ENCODE measurements around the gene DNM3.

Gene DNM3

GRCh38 chr1:172085317-172085716, 244.0 kb downstream of the DNM3 start:
- Histone ChIP-seq H3K9ac (ENCODE audit: low read length) (no peak overlapping the region), H3K4me3 (ENCODE audit: low read length) (no peak overlapping the region), H3K36me3 (ENCODE audit: control insufficient read depth, insufficient read depth, low read length, severe bottlenecking) (no peaks in the 10 kb centered on the region), H3K27me3 (replicated peaks; ENCODE audit: control insufficient read depth, insufficient read depth, low read length) (no peaks in the 10 kb centered on the region), H3K9me3 (ENCODE audit: control insufficient read depth, low read length) (no peaks in the 10 kb centered on the region), H3K4me1 (ENCODE audit: control insufficient read depth, insufficient read depth, low read length) (peaks cover 9% of the 10 kb centered on the region)
- peak; percentile 33 for DNase-seq (ENCODE audit: low read depth)

- peak; percentile 6 for DNase-seq (ENCODE audit: low read depth)
- Histone ChIP-seq H3K9ac (ENCODE audit: low read length) (no peak overlapping the region), H3K27me3 (replicated peaks; ENCODE audit: control insufficient read depth, insufficient read depth, low read length) (no peaks in the 10 kb centered on the region), H3K4me3 (ENCODE audit: low read length) (no peak overlapping the region), H3K4me1 (ENCODE audit: control insufficient read depth, insufficient read depth, low read length) (peaks cover 9% of the 10 kb centered on the region), H3K9me3 (ENCODE audit: control insufficient read depth, low read length) (no peaks in the 10 kb centered on the region), H3K36me3 (ENCODE audit: control insufficient read depth, insufficient read depth, low read length, severe bottlenecking) (no peaks in the 10 kb centered on the region)
Measured at GRCh38 chr1:172086137-172086536, 244.8 kb downstream of the DNM3 start.

GRCh38 chr1:172088256-172088655, 247.0 kb downstream of the DNM3 start:
- Histone ChIP-seq H3K27me3 (replicated peaks; ENCODE audit: control insufficient read depth, insufficient read depth, low read length) (no peaks in the 10 kb centered on the region), H3K9me3 (ENCODE audit: control insufficient read depth, low read length) (no peaks in the 10 kb centered on the region), H3K9ac (ENCODE audit: low read length) (no peak overlapping the region), H3K36me3 (ENCODE audit: control insufficient read depth, insufficient read depth, low read length, severe bottlenecking) (no peaks in the 10 kb centered on the region), H3K4me1 (ENCODE audit: control insufficient read depth, insufficient read depth, low read length) (peaks cover 9% of the 10 kb centered on the region), H3K4me3 (ENCODE audit: low read length) (no peak overlapping the region)
- DNase-seq (ENCODE audit: low read depth), result no peak

- Histone ChIP-seq H3K36me3 (ENCODE audit: control insufficient read depth, insufficient read depth, low read length, severe bottlenecking) (no peaks in the 10 kb centered on the region), H3K9ac (ENCODE audit: low read length) (no peak overlapping the region), H3K9me3 (ENCODE audit: control insufficient read depth, low read length) (no peaks in the 10 kb centered on the region), H3K4me3 (ENCODE audit: low read length) (no peak overlapping the region), H3K27me3 (replicated peaks; ENCODE audit: control insufficient read depth, insufficient read depth, low read length) (no peaks in the 10 kb centered on the region), H3K4me1 (ENCODE audit: control insufficient read depth, insufficient read depth, low read length) (peaks cover 9% of the 10 kb centered on the region)
- no peak for DNase-seq (ENCODE audit: low read depth)
Measured at GRCh38 chr1:172089768-172090510, 248.6 kb downstream of the DNM3 start.

GRCh38 chr1:172090511-172090817, 249.2 kb downstream of the DNM3 start:
- H3K4me1 ChIP-seq (ENCODE audit: control insufficient read depth, insufficient read depth, low read length), result peaks cover 8% of the 10 kb centered on the region
- no peak overlapping the region for H3K4me3 ChIP-seq (ENCODE audit: low read length)
- H3K9ac ChIP-seq (ENCODE audit: low read length), result no peak overlapping the region
- DNase-seq (ENCODE audit: low read depth), result no peak
- no peaks in the 10 kb centered on the region for H3K9me3 ChIP-seq (ENCODE audit: control insufficient read depth, low read length)
- H3K27me3 ChIP-seq (replicated peaks; ENCODE audit: control insufficient read depth, insufficient read depth, low read length), result no peaks in the 10 kb centered on the region
- H3K36me3 ChIP-seq (ENCODE audit: control insufficient read depth, insufficient read depth, low read length, severe bottlenecking), result no peaks in the 10 kb centered on the region

- H3K9ac ChIP-seq (ENCODE audit: low read length), result no peak overlapping the region
- DNase-seq (ENCODE audit: low read depth), result no peak
- no peaks in the 10 kb centered on the region for H3K36me3 ChIP-seq (ENCODE audit: control insufficient read depth, insufficient read depth, low read length, severe bottlenecking)
- no peaks in the 10 kb centered on the region for H3K9me3 ChIP-seq (ENCODE audit: control insufficient read depth, low read length)
- no peaks in the 10 kb centered on the region for H3K4me1 ChIP-seq (ENCODE audit: control insufficient read depth, insufficient read depth, low read length)
- no peak overlapping the region for H3K4me3 ChIP-seq (ENCODE audit: low read length)
- H3K27me3 ChIP-seq (replicated peaks; ENCODE audit: control insufficient read depth, insufficient read depth, low read length), result no peaks in the 10 kb centered on the region
Measured at GRCh38 chr1:172095846-172096245, 254.5 kb downstream of the DNM3 start.

GRCh38 chr1:172105230-172105629, 263.9 kb downstream of the DNM3 start:
- Histone ChIP-seq H3K9ac (ENCODE audit: low read length) (no peak overlapping the region), H3K36me3 (ENCODE audit: control insufficient read depth, insufficient read depth, low read length, severe bottlenecking) (no peaks in the 10 kb centered on the region), H3K4me1 (ENCODE audit: control insufficient read depth, insufficient read depth, low read length) (peaks cover 10% of the 10 kb centered on the region), H3K4me3 (ENCODE audit: low read length) (no peak overlapping the region), H3K9me3 (ENCODE audit: control insufficient read depth, low read length) (no peaks in the 10 kb centered on the region), H3K27me3 (replicated peaks; ENCODE audit: control insufficient read depth, insufficient read depth, low read length) (no peaks in the 10 kb centered on the region)
- peak; percentile 6 for DNase-seq (ENCODE audit: low read depth)

- Histone ChIP-seq H3K4me1 (ENCODE audit: control insufficient read depth, insufficient read depth, low read length) (peaks cover 10% of the 10 kb centered on the region), H3K9ac (ENCODE audit: low read length) (no peak overlapping the region), H3K4me3 (ENCODE audit: low read length) (no peak overlapping the region), H3K9me3 (ENCODE audit: control insufficient read depth, low read length) (no peaks in the 10 kb centered on the region), H3K36me3 (ENCODE audit: control insufficient read depth, insufficient read depth, low read length, severe bottlenecking) (no peaks in the 10 kb centered on the region), H3K27me3 (replicated peaks; ENCODE audit: control insufficient read depth, insufficient read depth, low read length) (no peaks in the 10 kb centered on the region)
- peak; percentile 76 for DNase-seq (ENCODE audit: low read depth)
Measured at GRCh38 chr1:172107316-172107975, 266.1 kb downstream of the DNM3 start.

GRCh38 chr1:172108161-172108893, 267.0 kb downstream of the DNM3 start:
- Histone ChIP-seq H3K9ac (ENCODE audit: low read length) (no peak overlapping the region), H3K9me3 (ENCODE audit: control insufficient read depth, low read length) (no peaks in the 10 kb centered on the region), H3K36me3 (ENCODE audit: control insufficient read depth, insufficient read depth, low read length, severe bottlenecking) (no peaks in the 10 kb centered on the region), H3K27me3 (replicated peaks; ENCODE audit: control insufficient read depth, insufficient read depth, low read length) (no peaks in the 10 kb centered on the region), H3K4me3 (ENCODE audit: low read length) (no peak overlapping the region), H3K4me1 (ENCODE audit: control insufficient read depth, insufficient read depth, low read length) (peaks cover 10% of the 10 kb centered on the region)
- DNase-seq (ENCODE audit: low read depth), result peak; percentile 47

- peak; percentile 82 for DNase-seq (ENCODE audit: low read depth)
- Histone ChIP-seq H3K27me3 (replicated peaks; ENCODE audit: control insufficient read depth, insufficient read depth, low read length) (no peaks in the 10 kb centered on the region), H3K9ac (ENCODE audit: low read length) (no peak overlapping the region), H3K36me3 (ENCODE audit: control insufficient read depth, insufficient read depth, low read length, severe bottlenecking) (no peaks in the 10 kb centered on the region), H3K9me3 (ENCODE audit: control insufficient read depth, low read length) (no peaks in the 10 kb centered on the region), H3K4me1 (ENCODE audit: control insufficient read depth, insufficient read depth, low read length) (peaks cover 10% of the 10 kb centered on the region), H3K4me3 (ENCODE audit: low read length) (no peak overlapping the region)
Measured at GRCh38 chr1:172109359-172109758, 268.1 kb downstream of the DNM3 start.

GRCh38 chr1:172112576-172112975, 271.3 kb downstream of the DNM3 start:
- no peaks in the 10 kb centered on the region for H3K36me3 ChIP-seq (ENCODE audit: control insufficient read depth, insufficient read depth, low read length, severe bottlenecking)
- no peak overlapping the region for H3K9ac ChIP-seq (ENCODE audit: low read length)
- no peaks in the 10 kb centered on the region for H3K27me3 ChIP-seq (replicated peaks; ENCODE audit: control insufficient read depth, insufficient read depth, low read length)
- H3K9me3 ChIP-seq (ENCODE audit: control insufficient read depth, low read length), result no peaks in the 10 kb centered on the region
- H3K4me1 ChIP-seq (ENCODE audit: control insufficient read depth, insufficient read depth, low read length), result peaks cover 10% of the 10 kb centered on the region
- DNase-seq (ENCODE audit: low read depth), result no peak
- no peak overlapping the region for H3K4me3 ChIP-seq (ENCODE audit: low read length)

Measured in adipocyte (in vitro differentiated cells).